ENCODE results near the gene GRAMD1B. TPM values are rescaled to one million over a fixed set of nuclear protein-coding genes. Genes with fewer than 3 reads are reported as not detected.
A peak's percentile ranks its signal among the peaks of the same experiment; 100 is the strongest.

GRAMD1B gene
- total RNA-seq, 1 donor from 2014 or later, result 19.0 TPM

GRCh38 chr11:123587044-123587443 is 157.0 kb downstream of the GRAMD1B start:
- no peak for ATAC-seq (ENCODE audit: poor library complexity)

DNA sequence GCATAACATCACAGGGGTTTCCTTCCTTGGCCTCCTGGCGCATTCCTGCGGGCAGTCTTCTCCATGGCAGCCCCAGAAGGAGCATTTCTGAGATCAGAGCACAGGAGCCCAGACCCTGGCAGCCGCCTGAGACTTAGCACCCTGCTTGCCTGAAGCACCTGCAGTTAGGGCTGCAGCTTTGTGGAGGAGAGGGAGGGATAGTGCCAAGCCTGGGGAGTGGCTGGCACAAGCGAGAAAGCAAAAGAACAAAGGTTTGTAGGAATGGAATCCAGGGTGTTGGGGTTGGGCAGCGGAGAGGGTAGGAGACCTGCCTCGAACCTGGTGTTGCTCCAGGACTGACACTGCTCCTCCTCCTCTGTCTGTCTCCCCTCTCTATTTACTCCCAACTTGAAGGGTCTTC is 157.5 kb downstream of the GRAMD1B start:
- intact Hi-C loops (cut with DNase I), result no loop called here
- ATAC-seq (ENCODE audit: poor library complexity) (no peak), DNase-seq (no peak)

More at GRCh38 chr11:123587044-123587443, 157.0 kb downstream of the GRAMD1B start:
- intact Hi-C loops (cut with DNase I), result no loop called here
- DNase-seq, result no peak

DNA sequence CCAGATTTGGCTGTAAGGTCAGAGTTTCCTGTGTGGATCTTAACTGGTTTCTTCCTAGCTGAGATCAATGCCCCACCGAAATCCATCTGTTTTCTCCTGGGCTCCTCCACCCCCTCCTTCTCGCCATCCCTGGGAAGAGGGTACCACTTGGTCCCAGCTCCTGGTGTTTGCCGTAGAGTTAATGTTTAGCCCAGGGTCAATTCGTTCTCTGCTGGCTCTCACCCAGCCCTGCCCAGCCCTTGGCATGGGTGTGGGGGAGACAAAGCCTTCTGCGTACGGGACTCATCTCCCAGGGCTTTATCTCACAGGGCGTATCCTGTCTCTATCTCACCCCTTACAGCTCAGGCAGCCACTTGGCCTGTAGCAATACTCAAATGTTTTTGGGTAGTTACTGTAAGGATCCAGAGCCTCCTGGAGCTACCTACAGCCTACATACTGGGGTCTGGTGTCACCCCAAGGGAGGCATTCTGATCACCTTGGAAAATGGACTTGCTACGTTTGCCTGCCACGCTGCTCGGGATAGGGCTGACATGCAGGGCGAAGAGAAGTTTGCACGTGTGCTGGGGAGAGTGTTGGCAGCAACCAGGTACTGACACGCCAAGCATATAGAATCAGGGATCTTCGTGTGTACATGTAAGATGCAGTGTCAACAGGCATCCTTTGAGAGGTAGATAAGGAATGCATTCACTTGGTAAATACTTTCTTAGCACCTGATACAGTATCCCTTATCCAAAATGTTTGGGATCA is 158.2 kb downstream of the GRAMD1B start:
- no peak for DNase-seq
- intact Hi-C loops (cut with DNase I), result no loop called here
- ATAC-seq (ENCODE audit: poor library complexity), result peak; percentile 23

GRCh38 chr11:123588864-123589262 is 158.8 kb downstream of the GRAMD1B start:
- ATAC-seq (ENCODE audit: poor library complexity) (no peak), DNase-seq (no peak)
- intact Hi-C loops (cut with DNase I), result no loop called here

DNA sequence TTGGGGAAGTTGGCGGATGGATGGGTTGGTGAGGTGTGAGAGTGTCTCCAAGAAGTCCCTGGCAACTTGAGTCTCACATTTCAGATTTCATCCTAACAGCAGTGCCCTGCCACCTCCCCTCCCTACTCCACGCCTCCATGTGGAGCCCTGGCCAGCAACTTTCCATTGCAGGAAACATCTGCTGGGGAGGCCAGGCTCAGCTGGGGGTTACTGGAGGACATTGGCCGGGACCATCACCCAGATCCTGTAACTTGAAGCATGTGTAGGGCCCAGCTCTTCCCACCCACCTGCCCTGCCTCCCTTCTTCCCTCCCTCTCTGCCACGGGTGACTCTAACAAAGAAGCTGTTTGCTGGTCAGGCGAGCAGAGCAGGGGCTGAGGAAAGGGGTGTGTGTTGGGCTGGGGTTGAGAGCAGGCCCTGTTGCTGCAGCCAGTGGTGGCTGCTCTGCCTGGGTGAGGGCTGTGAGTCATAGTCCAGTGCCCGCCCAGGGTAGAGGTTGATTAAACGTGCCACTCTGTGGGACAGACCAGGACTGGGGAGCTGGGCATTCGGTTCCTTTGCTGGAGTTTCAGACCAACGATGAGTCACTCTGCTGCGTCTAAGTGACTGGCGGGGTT is 160.3 kb downstream of the GRAMD1B start:
- intact Hi-C loops (cut with DNase I), result no loop called here
- ATAC-seq (ENCODE audit: poor library complexity) (peak; percentile 27), DNase-seq (no peak)

GRCh38 chr11:123593570-123593969 is 163.5 kb downstream of the GRAMD1B start:
- DNase-seq (no peak), ATAC-seq (ENCODE audit: poor library complexity) (no peak)
- intact Hi-C loops (cut with DNase I), result no loop called here

- peak; percentile 40 for ATAC-seq (ENCODE audit: poor library complexity)
- DNase-seq, result no peak
Observed at GRCh38 chr11:123594188-123594901, 164.3 kb downstream of the GRAMD1B start.

DNA sequence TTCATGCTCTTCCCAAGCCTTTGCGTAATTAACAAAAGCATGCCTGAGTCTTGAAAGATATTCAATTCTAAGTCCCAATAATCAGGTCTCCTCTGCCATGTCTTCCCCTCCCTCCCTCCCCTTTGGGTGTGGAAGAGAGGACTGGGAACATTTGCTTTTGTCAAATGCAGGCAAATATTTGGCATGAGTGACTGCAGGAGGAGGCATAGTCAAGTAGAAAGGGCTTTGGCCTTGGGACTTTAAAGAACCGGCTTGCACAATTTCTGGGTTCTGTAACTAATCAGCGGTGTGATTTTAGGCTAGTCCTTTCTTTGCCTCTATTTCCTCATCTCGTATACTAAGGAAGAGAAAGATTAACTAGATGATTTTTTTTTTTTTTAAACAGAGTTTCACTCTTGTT is 164.9 kb downstream of the GRAMD1B start:
- ATAC-seq (ENCODE audit: poor library complexity) (no peak), DNase-seq (no peak)
- intact Hi-C loops (cut with DNase I), result no loop called here

More at GRCh38 chr11:123594188-123594901, 164.3 kb downstream of the GRAMD1B start:
- intact Hi-C loops (cut with DNase I), result no loop called here

GRCh38 chr11:123597859-123598258 is 167.8 kb downstream of the GRAMD1B start:
- no peak for DNase-seq
- intact Hi-C loops (cut with DNase I), result no loop called here
- ATAC-seq (ENCODE audit: poor library complexity), result no peak

DNA sequence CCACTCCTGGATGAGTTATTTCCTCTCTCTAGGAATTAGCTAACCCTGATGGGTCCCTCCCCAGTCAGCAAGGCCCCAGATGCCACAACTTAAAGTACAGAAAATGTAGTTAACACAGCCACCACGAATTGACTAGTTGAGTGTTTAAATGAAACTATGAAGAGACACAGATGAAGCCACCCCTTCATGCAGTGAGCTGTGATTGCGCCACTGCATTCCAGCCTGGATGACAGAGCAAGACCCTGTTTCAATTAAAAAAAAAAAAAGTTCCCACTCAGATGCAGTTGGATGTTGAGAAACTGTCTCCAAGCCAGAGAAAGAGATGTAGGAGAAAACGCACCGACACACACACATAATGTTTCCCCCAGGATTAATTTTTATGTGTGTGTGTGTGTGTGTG is 171.1 kb downstream of the GRAMD1B start:
- intact Hi-C loops (cut with DNase I), result no loop called here
- ATAC-seq (ENCODE audit: poor library complexity) (no peak), DNase-seq (no peak)

DNA sequence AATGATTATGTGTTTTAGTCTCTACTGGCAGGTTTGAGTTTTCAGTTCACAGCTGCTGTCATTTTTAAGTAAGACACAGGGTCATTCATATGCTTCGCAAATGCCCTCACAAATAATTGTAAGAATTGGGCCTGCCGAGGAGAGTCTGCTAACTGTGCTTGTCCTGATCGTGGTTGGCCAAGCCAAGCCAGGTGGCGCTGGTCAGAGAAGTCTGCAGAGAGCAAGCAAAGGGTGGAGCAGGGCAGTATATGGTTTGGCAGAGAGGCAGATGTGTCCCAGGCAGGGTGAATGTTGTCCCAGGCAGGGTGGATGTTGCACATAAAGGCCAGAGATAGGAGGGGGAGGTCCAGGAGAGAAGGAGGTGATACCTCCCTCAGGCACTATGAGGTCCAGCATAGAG is 171.7 kb downstream of the GRAMD1B start:
- ATAC-seq (ENCODE audit: poor library complexity), result no peak
- intact Hi-C loops (cut with DNase I), result no loop called here
- no peak for DNase-seq

GRCh38 chr11:123603666-123604065 is 173.6 kb downstream of the GRAMD1B start:
- intact Hi-C loops (cut with DNase I), result no loop called here
- ATAC-seq (ENCODE audit: poor library complexity) (no peak), DNase-seq (no peak)

- DNase-seq (no peak), ATAC-seq (ENCODE audit: poor library complexity) (no peak)
- intact Hi-C loops (cut with DNase I), result no loop called here
Observed at GRCh38 chr11:123607781-123608180, 177.7 kb downstream of the GRAMD1B start.

- DNase-seq, result no peak
- ATAC-seq (ENCODE audit: poor library complexity), result no peak
- intact Hi-C loops (cut with DNase I), result no loop called here
Observed at GRCh38 chr11:123608371-123608770, 178.3 kb downstream of the GRAMD1B start.

GRCh38 chr11:123608945-123609344 is 178.9 kb downstream of the GRAMD1B start:
- intact Hi-C loops (cut with DNase I), result no loop called here
- no peak for DNase-seq
- peak; percentile 52 for ATAC-seq (ENCODE audit: poor library complexity)

GRCh38 chr11:123611698-123612097 is 181.6 kb downstream of the GRAMD1B start:
- ATAC-seq (ENCODE audit: poor library complexity) (no peak), DNase-seq (no peak)
- intact Hi-C loops (cut with DNase I), result no loop called here

GRCh38 chr11:123616505-123617198 is 186.6 kb downstream of the GRAMD1B start:
- ATAC-seq (ENCODE audit: poor library complexity) (peak; percentile 98), DNase-seq (peak; percentile 84)
- intact Hi-C loops (cut with DNase I), result no loop called here

GRCh38 chr11:123622576-123622975 is 192.5 kb downstream of the GRAMD1B start:
- intact Hi-C loops (cut with DNase I), result no loop called here
- DNase-seq (no peak), ATAC-seq (ENCODE audit: poor library complexity) (no peak)

DNA sequence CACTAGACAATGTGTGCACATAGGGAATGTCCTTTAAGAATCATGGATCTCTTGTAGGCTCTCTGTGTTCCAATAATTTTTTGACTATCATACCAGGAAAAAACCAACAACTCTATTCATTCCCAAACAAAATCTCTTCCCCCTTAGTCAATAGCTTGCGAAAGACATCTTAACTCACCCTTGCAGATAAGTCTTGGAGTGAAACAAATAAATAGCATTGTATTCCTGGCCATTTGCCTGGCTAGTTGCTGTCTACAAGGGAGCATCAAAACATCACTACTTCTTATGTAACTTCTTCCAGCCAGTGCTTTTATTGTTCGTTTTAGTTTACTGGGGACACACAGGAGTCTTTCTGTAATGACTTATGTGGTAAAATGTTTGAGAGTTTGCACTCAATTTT is 194.9 kb downstream of the GRAMD1B start:
- DNase-seq (no peak), ATAC-seq (ENCODE audit: poor library complexity) (no peak)
- intact Hi-C loops (cut with DNase I), result no loop called here

Measured in Right ventricle myocardium superior (tissue), 1 donor.